HG03025 (cell line): ENCODE measurements around the gene SHISA9.

Experiments used
- ATAC-seq: cut with Tn5 transposase; IDR thresholded peaks from one replicate; pipeline ENCODE4 v1.9.1; 2021; ENCODE audit warnings: mild to moderate bottlenecking, moderate library complexity; ENCODE audit not compliant: unreplicated experiment, low FRiP score

Gene SHISA9

DNA sequence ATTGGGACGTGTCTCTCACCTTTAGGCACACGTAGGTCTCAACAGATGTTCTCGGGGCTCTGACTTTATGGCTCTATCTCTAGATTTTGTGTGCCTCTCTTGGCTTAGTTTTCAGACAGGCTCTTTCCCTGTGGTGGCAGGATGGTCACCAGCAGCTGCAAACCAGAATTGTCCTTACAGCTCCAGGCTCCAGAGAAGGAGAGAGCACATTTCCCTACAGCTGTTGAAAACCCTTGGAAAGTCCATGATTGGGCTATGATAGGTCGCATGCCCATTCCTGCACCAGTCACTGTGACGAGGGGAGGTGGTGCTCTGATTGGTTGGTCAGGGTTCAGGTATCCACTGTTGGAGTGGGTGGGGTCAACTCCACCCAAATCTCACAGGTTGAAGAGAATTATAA is 41.5 kb downstream of the SHISA9 start:
- ATAC-seq = no peak

DNA sequence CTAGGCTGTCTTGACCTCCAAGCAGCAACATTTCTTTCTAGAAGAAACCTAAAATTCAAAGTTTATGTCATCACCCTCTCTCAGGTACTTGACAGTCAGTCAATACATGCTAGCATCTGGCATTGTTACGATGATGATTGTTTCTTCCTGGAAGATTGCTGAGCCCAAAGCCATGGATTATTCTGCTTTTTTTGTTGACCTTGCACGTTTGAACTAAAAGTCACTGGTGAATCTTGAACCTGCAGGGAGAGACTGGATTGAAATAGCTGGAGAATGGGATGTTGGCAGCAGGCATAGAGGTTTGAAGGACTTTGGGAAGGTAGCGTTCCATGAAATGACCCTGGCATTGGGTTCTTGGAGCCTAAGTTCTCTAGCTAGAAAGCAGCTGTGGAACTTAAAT is 42.9 kb downstream of the SHISA9 start:
- ATAC-seq = no peak

DNA sequence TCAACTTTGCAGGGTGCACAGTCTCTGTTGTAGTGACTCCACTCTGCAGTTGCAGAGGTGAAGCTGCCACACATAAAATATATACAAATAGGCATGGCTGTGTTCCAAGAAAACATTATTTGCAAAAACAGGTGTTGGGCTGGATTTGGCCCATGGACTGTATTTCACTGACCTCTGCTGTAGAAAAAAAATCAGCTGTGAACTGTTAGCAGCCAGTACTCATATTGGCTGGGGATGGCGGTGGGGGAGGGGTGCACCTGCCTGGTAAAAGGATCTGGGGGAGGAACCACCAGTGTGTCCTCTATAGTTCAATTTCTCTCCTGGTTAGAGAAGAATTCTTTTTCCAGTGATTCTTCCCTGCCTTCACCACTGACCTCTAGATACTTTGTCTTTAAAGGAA is 50.0 kb downstream of the SHISA9 start:
- ATAC-seq = no peak

DNA sequence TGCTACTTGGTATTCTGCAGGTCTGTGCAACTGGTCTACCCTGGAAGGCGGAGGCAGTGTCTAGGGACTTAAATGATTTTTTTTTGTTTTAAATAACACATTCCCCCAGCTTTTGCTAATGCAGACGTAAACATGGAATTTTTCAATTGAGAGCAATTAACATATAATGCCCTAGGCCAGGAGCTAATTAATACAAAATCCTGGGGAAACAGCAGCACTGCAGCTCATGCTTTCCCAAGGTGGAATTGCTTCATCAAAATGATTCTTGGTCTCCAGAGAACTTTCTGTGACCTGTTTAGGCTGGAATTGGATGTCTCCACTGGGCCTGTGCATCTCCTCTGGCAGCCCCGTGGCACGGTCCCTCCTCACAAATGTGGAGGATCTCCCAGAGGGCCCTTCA is 50.6 kb downstream of the SHISA9 start:
- no peak for ATAC-seq

DNA sequence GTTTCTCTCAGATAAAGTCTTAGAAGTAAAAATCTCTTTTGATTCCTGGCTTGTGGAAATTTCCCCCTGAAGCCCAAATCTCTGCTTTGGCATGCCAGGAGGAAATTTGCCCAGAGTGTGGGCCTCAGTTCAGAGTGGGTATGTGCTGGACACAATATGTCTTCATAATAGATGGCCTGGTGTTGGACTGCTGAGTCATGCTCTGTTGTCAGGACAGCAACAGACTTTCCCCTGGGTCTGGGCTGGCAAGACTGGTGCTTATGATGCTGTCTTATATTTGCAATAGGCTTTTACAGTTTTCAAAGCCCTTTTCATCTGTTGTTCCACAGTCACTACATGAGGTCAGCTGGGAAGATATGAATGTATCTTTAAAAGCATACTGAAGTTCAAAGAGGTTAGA is 57.0 kb downstream of the SHISA9 start:
- ATAC-seq = no peak

DNA sequence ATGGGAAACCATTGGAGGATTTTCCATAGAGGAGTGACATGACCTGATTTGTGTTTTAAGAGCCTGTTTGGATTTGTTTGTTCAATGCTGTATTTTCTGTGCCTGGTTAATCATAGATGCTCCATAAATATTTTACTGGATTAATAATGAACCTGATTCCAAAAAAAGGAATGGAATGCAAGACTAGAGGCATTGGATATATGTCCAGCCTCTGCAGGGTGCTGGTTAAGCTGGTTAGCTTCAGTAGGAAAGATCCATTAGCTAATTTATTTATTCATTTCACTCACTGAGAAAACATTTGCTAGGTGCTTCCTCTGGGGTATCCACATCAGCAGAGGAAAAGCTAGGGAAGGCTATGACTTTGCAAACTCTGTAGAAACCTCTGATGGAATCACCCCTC is 57.7 kb downstream of the SHISA9 start:
- no peak for ATAC-seq

DNA sequence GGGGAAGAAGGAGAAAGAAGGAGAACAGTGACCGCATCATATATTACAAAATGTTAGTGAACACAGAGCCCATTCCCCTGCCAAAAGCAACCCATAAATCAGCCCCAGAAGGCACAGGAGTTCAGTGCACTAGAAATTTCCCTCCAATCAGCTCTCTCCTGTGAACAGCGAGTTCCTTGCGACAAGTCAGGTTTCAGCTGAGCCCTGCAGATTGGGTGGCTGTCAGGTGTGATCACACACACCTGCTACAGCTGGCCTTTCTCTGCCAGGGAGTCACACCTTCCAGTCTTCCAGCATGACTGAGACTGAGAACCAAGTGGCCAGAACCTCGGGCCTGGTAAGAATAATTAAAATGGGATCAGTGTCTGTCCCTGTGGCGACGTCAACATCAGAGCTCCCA is 60.2 kb downstream of the SHISA9 start:
- no peak for ATAC-seq

DNA sequence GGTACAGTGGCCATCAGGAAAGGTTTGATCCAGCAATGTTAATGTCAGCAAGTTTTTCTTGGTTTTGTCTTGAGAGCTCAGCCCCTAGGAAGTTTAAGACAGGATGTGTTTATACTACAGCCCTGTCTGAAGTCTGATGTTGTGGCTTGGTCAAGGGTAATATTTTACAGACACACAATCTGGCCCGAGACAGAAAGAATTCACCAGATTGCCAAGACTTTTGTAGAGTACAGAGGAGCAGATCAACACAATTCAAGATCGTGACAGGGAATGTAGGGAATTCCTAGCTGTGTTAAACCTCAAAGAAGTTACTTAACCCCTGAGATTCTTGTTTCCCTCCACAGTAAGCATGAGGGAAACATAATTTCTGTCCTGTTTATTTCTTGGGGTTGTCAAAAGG is 63.1 kb downstream of the SHISA9 start:
- ATAC-seq = no peak

DNA sequence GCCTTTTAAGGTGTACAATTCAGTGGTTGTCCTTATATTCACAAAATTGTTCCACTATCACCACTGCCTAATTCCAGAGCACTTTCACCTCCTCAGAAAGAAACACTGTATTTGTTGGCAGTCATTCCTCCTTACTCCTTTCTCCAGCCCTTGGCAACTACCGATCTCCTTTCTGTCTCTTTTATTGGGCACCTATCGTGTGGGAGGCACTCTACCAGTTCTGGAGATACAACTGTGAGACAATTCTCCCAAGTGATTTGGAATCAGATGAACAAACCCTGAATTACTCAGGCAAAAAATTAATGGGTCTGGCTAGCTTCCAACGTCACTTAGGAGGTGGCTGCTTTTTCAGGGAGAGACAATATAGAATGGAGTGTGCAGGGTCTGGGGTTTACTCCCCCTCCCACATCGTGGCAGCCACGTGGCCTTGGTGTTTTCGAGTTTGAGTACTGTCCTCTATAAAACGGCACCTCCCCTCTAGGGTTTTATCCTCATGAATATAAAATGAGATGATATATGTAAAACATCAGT is 63.9 kb downstream of the SHISA9 start:
- no peak for ATAC-seq

DNA sequence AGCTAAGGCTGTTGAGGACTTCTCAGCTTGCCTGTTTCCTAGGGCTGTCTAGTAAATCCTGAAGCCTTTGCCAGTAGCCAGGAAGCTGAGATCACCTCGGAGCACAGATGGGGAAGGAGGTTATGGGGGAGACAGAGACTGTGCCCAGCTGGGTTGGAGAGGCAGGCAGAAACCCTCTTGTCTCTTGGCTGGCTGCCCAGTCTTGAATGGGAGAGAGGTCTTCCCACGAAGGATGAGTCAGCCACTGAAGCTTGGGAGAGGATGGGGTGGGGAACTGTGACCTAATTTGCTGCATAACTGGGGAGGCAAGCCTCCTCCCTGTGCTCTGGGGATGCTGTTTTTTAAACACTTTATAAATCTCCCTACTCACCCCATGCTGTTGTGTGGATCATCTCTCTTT is 69.8 kb downstream of the SHISA9 start:
- no peak for ATAC-seq

DNA sequence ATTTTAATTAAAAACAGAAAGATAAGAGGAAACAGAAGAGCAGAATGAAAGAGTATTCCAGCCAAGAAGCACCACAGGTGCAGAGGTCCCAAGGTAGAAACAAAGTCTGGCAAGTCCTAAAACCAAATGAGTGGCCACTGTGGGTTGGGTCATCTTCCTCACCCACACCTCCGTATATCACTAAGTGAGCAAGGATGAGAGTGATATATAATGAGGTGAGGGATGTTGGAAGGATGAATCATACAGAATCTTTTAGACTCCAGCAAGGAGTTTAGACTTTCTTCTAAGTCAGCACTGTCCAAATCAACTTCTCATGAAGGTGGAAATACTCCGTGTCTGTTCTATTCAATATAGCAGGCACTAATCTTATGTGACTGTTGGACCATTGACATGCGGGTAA is 70.8 kb downstream of the SHISA9 start:
- ATAC-seq = no peak

DNA sequence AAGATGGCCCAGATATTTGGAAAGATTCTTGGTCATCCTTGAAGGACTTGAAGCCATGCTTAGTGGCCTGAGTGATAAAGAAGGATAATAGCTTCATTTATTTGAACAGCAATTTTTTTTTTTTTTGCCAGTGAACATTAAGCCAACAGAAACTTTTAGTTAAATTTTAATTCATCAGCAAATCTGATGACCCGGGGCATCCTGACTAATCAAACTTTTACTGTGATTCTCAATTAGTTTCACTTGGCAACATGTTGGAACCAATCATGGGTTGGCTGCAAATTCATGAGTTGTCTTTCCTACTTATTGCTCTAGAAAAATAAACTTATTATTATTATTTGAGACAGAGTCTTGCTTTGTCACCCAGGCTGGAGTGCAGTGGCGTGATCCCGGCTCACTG is 74.4 kb downstream of the SHISA9 start:
- no peak for ATAC-seq

DNA sequence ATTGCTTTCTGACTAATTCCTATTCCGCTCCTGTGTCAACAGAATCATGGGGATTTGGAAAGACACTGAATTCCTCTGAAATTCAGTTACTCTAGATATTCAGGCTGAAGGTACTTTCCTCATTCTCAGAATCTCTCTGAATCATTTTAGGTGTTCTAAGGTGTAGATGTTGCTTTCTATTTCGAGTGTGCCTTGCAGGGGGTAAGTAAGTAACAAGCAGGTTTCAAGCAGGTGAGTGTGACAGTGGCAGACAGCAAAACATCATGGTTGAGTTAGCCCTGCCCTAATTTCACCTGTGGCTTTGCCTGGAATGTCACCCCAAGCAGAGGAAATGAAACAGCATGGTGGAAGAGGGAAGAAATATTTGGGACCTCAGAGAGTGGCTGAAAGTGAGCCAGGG is 75.1 kb downstream of the SHISA9 start:
- ATAC-seq = no peak

DNA sequence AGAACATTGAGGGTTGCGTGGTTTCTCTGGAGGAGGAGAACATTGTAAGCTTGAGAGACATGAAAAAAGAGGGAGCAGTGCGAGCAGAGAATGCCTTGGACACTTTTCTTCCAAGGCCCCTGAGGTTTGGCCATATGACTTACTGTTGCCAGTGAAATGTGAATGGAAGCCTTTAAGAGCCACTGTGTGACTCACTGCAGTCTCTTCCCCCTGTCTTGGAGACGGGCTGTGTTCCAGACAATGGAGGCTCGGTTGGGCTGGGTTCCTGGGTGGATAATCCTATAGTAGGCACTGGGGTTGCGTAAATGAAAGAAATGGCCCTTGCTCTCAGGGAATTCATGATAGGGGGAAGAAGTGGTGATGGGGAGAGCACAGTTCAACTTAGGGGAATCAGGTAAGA is 75.5 kb downstream of the SHISA9 start:
- no peak for ATAC-seq

DNA sequence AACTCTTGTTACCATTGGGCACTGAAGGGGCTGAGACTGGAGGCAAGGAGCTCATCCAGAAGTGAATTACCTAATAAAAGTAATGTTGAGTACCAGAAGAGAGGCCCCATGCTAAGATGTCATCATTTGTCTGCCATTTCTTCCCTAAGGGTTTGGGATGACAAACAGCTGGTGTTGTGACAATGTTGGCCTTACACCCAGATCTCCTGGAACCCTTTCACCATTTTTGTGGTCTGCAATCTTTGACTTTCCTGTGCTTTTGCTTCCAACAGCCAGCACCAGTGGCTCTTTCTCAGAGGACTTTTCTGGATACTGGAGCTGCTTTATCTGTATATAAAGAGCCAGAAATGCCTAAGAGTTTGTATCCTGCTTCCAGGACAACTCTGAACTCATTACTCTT is 84.1 kb downstream of the SHISA9 start:
- no peak for ATAC-seq

DNA sequence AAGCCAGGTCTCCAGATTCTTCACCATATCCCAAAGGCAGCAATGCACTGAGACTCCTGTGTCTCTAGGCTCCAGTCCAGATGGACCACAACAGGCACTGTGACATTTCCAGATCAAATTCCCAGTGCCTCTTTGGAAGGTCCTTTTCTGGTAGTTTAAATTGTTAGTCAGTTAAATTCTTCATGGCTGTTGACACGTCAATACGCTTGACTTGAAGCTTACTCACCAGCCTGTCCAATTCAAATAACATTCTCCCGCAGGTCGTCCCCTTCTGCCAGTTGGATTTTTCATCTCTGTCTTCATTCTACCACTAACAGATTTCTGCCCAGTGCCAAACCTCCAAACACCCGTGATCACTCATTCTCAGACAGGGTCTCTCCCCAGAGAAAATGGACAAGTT is 86.7 kb downstream of the SHISA9 start:
- ATAC-seq = no peak

DNA sequence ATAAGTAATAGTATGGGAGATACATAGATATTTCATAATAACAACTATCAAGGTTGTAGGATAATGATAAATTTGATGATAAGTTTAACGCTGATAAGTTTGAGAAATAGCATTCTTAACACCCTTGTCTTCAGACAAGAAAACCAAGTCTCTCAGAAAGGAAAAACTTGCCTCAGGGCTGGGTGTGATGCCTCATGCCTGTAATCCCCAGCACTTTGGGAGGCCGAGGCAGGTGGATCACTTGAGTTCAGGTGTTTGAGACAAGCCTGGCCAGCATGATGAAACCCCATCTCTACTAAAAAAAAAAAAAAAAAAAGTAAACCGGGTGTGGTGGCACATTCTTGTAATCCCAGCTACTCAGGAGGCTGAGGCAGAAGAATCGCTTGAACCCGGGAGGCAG is 90.7 kb downstream of the SHISA9 start:
- ATAC-seq = no peak

DNA sequence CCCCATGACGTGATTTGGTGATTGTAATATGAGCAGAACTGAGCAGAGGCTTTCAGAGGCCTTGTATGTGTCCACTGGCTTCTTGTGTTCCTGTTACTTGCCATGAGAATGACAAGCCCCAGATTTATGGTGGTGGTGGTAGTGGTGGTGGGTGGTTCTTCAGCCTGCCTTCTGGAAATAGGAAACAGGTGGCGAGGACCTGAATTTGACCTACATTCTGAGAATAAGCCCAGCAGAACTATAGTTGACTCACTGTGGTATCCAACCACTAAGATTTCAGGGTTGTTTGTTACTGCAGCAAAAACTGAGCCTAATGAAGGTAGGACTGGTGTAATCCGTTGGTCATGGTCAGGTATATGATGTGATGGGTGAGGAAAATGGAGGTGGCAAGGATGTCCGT is 93.0 kb downstream of the SHISA9 start:
- no peak for ATAC-seq

DNA sequence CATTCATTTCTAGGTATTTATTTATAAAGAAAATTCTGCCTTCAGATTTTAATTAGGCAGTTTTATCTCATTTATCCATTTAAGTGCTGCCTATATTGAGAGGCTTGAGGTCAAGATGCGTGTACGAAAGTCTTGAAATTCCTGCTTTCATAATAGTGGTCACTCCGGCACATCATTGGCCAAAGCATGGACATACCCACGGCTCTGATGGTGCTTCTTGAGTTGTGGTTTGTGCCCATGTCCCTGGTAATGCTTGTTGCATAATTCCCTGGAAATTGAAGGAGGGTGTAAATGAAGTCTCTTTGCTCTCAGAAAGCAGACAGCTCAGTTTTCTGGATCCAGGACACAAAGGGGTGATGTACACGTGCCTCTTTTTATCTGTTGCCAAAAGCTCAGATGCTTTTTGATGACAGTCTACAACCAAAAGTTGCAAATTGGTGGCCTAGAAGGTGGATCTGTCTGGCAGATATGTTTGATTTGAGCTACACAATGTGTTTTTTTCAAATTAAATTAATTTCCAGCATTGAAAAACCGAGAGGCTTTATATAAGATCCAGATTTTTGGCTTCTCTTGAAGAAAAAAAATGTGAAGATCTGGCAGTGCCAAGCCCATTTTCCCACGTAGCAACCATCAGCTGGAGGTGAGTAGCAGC is 94.4 kb downstream of the SHISA9 start:
- no peak for ATAC-seq

DNA sequence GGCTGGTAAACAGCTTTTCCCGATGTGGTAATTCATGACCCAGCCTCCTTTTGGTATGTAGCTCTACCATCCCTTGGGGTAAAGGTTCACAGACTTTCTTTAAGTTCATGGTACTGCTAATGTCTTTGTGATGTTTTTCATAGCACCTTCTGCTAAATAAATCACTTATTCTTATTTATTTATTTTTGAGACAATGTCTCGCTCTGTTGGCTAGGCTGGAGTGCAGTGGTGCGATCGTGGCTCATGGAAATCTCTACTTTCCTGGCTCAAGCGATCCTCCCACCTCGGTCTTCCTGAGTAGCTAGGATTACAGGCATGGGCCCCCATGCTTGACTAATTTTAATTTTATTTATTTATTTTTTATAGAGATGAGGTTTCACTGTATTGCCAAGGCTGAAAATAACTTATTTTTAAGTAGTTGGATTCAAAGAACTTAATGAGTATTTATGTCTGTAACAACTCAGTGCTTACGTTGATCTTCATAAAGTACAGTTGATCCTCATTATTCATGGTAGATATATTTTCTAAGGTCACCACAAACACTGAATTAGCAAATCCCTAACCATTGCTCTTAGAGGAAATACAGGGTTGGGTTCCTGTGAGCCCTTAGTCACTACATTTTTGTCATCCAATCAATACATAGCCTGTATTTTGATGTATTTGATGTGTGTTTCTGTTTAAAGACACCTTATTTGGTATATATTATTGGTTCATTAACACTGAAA is 97.1 kb downstream of the SHISA9 start:
- ATAC-seq = no peak

DNA sequence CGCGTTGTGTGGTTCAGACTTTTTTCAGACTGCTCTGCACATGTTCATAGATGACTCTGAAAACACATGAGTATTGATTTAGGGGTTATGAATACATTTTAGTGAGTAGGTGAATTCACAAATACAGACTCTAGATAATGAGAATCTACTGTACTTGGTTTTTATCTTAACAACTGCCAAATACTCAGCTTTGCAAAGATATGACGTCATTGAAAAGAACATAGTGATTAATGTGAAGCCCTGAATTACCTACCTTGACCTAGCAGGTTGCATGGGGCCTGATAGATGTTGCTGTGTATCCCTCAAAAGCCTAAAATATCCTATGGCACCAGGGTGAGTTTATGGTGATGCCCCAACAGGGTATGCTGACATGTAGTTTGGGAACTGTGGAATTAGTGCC is 98.0 kb downstream of the SHISA9 start:
- ATAC-seq = no peak

DNA sequence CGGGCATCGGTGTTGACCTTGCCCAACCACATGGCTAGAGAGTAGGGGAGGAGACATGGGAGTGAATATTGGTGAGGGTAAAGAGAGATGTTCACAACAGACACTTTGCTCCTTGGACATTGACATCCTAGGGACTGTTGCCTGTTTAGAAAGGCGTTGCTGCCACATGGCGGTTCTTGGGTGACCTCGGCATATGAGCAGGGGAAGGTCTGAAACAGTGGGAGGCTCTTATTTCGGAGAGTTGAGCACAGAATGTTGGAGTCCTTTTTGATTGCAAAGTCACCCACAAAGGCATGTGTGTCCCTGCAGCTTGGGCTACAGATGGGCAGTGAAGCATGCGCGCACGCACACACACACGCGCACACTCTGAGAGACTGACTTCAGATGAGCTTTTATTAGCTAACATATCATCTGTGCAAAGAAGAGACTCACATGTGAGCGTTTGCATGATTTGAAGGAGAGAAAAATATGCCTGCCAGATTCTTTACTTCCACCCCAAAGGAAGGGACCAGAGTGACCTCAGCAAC is 104.4 kb downstream of the SHISA9 start:
- no peak for ATAC-seq
